SK-N-SH (cell line): ENCODE measurements around the gene SUN5. TPM values are rescaled to one million over a fixed set of nuclear protein-coding genes. Genes with fewer than 3 reads are reported as not detected.

Experiments used
- CTCF ChIA-PET: fragments of 300-600, 350-600 bp; formaldehyde crosslinking; extraction: SDS; loops from one replicate; lab custom pipeline; 2021; lab: Yijun Ruan, JAX
- POLR2A ChIA-PET: fragments of 350-600 bp; sonication (Branson Sonifier 250); formaldehyde crosslinking; extraction: SDS; loops from one replicate; lab custom pipeline; 2020; ENCODE audit warnings: antibody characterized with exemption, inconsistent platforms; lab: Yijun Ruan, JAX
- DNase-seq: peaks from one replicate; pipeline ENCODE4 v3.0.0; 2012
- H2AFZ ChIP-seq: fragments of 200-600 bp; sonication (generic); 2 replicates; pipeline ENCODE4 v1.8.1; 2016; ENCODE audit warnings: antibody characterized with exemption, mild to moderate bottlenecking, low read depth
- H3F3A ChIP-seq: fragments of 200-600 bp; sonication (generic); replicated peaks from 2 replicates; pipeline ENCODE3; 2016; ENCODE audit warnings: antibody characterized with exemption, mild to moderate bottlenecking; ENCODE audit not compliant: insufficient read depth
- H3K27ac ChIP-seq, 2 experiments: fragments of 200-500 bp in 1 of 2; fragments of 200-600 bp in 1 of 2; sonication (Bioruptor generic) in 1 of 2; sonication (generic), shearing (Covaris generic) in 1 of 2; 2 replicates each; pipeline versions ENCODE4 v1.5.1 to v1.6.1; 2014 to 2016; ENCODE audit warnings: low read depth in 2 of 2, inconsistent platforms in 1 of 2, low read length in 1 of 2, mild to moderate bottlenecking in 1 of 2, mixed read lengths in 1 of 2
- H3K27me3 ChIP-seq: fragments of 200-600 bp; sonication (generic), shearing (Covaris generic); 2 replicates; pipeline ENCODE4 v1.6.1; 2016; ENCODE audit warnings: mixed run types; ENCODE audit not compliant: insufficient read depth
- H3K36me3 ChIP-seq, 2 experiments: fragments of 200-500 bp in 1 of 2; fragments of 200-600 bp in 1 of 2; sonication (Bioruptor generic) in 1 of 2; sonication (generic) in 1 of 2; replicated peaks in 1 of 2; 2 replicates each; pipeline versions ENCODE3 to v1.5.1; 2014 to 2016; ENCODE audit warnings: low read length in 1 of 2, mild to moderate bottlenecking in 1 of 2; ENCODE audit not compliant: insufficient read depth in 2 of 2, control insufficient read depth in 1 of 2
- H3K4me1 ChIP-seq, 2 experiments: fragments of 200-500 bp in 1 of 2; fragments of 200-600 bp in 1 of 2; sonication (Bioruptor generic) in 1 of 2; sonication (generic), shearing (Covaris generic) in 1 of 2; 2 replicates each; pipeline versions ENCODE4 v1.5.1 to v1.6.1; 2014 to 2016; ENCODE audit warnings: low read depth in 1 of 2, low read length in 1 of 2, mixed run types in 1 of 2; ENCODE audit not compliant: insufficient read depth in 2 of 2, control insufficient read depth in 1 of 2
- H3K4me2 ChIP-seq: fragments of 200-600 bp; sonication (generic), shearing (Covaris generic); 2 replicates; pipeline ENCODE4 v1.6.1; 2017; ENCODE audit warnings: mixed run types
- H3K4me3 ChIP-seq, 2 experiments: fragments of 200-500 bp in 1 of 2; fragments of 200-600 bp in 1 of 2; sonication (Bioruptor generic) in 1 of 2; sonication (generic), shearing (Covaris generic) in 1 of 2; 2 replicates each; pipeline versions ENCODE4 v1.5.1 to v1.8.1; 2014 to 2016; ENCODE audit warnings: low read depth in 2 of 2, inconsistent platforms in 1 of 2, low read length in 1 of 2, mild to moderate bottlenecking in 1 of 2, mixed read lengths in 1 of 2, moderate library complexity in 1 of 2
- H3K79me2 ChIP-seq: fragments of 200-600 bp; sonication (generic); 2 replicates; pipeline ENCODE4 v1.8.1; 2017; ENCODE audit warnings: mild to moderate bottlenecking; ENCODE audit not compliant: insufficient read depth
- H3K9ac ChIP-seq: fragments of 200-600 bp; sonication (generic); 2 replicates; pipeline ENCODE4 v1.6.1; 2017; ENCODE audit warnings: mixed run types
- H3K9me2 ChIP-seq: fragments of 200-600 bp; sonication (generic); 2 replicates; pipeline ENCODE4 v1.6.1; 2017; ENCODE audit warnings: mixed run types
- H3K9me3 ChIP-seq: fragments of 200-600 bp; sonication (generic); 2 replicates; pipeline ENCODE4 v1.6.1; 2017; ENCODE audit warnings: mixed run types, mild to moderate bottlenecking, moderate library complexity
- H4K20me1 ChIP-seq: fragments of 200-600 bp; sonication (generic); 2 replicates; pipeline ENCODE4 v1.6.1; 2017; ENCODE audit warnings: mild to moderate bottlenecking, mixed run types; ENCODE audit not compliant: insufficient read depth
- CTCF ChIP-seq: fragments of 200-600 bp; sonication (generic); IDR thresholded peaks from 2 replicates; pipeline ENCODE4 v1.6.1; 2017; ENCODE audit warnings: antibody characterized with exemption, mild to moderate bottlenecking, moderate library complexity
- FOSL2 ChIP-seq: IDR thresholded peaks from 2 replicates; pipeline ENCODE4 v1.4.0; 2012; ENCODE audit warnings: low read depth, mild to moderate bottlenecking, moderate library complexity, borderline replicate concordance
- FOXJ3 ChIP-seq: sonication (generic); formaldehyde crosslinking; IDR thresholded peaks from 2 replicates; pipeline ENCODE4 v1.5.1; 2020; ENCODE audit warnings: mild to moderate bottlenecking, missing genetic modification reagents
- GATA2 ChIP-seq: sonication (generic); formaldehyde crosslinking; IDR thresholded peaks from 2 replicates; pipeline ENCODE4 v1.5.0; 2020; ENCODE audit warnings: mild to moderate bottlenecking, missing genetic modification reagents
- NFIC ChIP-seq: IDR thresholded peaks from 2 replicates; pipeline ENCODE4 v1.4.0; 2012; ENCODE audit warnings: borderline replicate concordance
- RAD21 ChIP-seq: IDR thresholded peaks from 2 replicates; pipeline ENCODE4 v1.6.1; 2012; ENCODE audit warnings: mild to moderate bottlenecking, low read length
- TAF1 ChIP-seq: IDR thresholded peaks from 2 replicates; pipeline ENCODE4 v1.6.1; 2012; ENCODE audit warnings: low read depth, mild to moderate bottlenecking, low read length, moderate library complexity, borderline replicate concordance
- WGBS: methylation state at CpG from one replicate; pipeline ENCODE4 v1.1.6; 2017; ENCODE audit warnings: low lambda C conversion rate; 5-methylcytosine and 5-hydroxymethylcytosine counted together
- polyA plus RNA-seq, 3 experiments: library from polyadenylated mRNA; depleted of rRNA; stranded (reverse); fragments of >200 nt; gene quantifications; 2 replicates each; pipeline ENCODE4 v1.2.3, GENCODE V29; 2012
- TF ChIP-seq, protein P1 (sequence below): IDR thresholded peaks from 2 replicates; pipeline ENCODE4; 2012
- TF ChIP-seq, protein P2 (sequence below): IDR thresholded peaks from 2 replicates; pipeline ENCODE4 v1.6.1; 2012; ENCODE audit warnings: mild to moderate bottlenecking, low read depth, low read length, moderate library complexity

SUN5 gene
- polyA plus RNA-seq, 1 of the 3 experiments (the other 2 are of a cell fraction), result not detected

GRCh38 chr20:32984631-32985354 is 19.4 kb downstream of the SUN5 start:
- no peaks in the 10 kb centered on the region for H3K36me3 ChIP-seq
- no peaks in the 10 kb centered on the region for H3K27me3 ChIP-seq
- no peak overlapping the region for H3K4me2 ChIP-seq
- TF ChIP-seq NFIC (no peak), GATA2 (CRISPR knock-in tag) (no peak), TAF1 (no peak), CTCF (no peak)
- TF ChIP-seq, protein P1, sequence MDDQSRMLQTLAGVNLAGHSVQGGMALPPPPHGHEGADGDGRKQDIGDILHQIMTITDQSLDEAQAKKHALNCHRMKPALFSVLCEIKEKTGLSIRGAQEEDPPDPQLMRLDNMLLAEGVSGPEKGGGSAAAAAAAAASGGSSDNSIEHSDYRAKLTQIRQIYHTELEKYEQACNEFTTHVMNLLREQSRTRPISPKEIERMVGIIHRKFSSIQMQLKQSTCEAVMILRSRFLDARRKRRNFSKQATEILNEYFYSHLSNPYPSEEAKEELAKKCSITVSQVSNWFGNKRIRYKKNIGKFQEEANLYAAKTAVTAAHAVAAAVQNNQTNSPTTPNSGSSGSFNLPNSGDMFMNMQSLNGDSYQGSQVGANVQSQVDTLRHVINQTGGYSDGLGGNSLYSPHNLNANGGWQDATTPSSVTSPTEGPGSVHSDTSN, result no peak
- no peaks in the 10 kb centered on the region for H3F3A ChIP-seq
- H3K9me3 ChIP-seq, result no peaks in the 10 kb centered on the region
- H4K20me1 ChIP-seq, result no peaks in the 10 kb centered on the region
- H3K4me1 ChIP-seq, result peaks cover 0 to 3% of the 10 kb centered on the region in 2 experiments; a peak in 1 of 4 replicates
- no peak overlapping the region for H3K9ac ChIP-seq
- CTCF ChIA-PET, result interaction anchor here (0.9 kb wide), 1 partner anchor 67 kb away, joined by 3 read pairs; no protein-coding TSS in a partner anchor
- no peaks in the 10 kb centered on the region for H3K79me2 ChIP-seq
- no peaks in the 10 kb centered on the region for H3K9me2 ChIP-seq
- H3K27ac ChIP-seq, result no peak overlapping the region
- POLR2A ChIA-PET, result no interaction called here
- no peak overlapping the region for H3K4me3 ChIP-seq
- DNase-seq, result no peak
- WGBS, result 20% methylated on average over 8 of the region's 9 CpGs
- H2AFZ ChIP-seq, result no peak overlapping the region

GRCh38 chr20:32984196-32984595 is 20.0 kb downstream of the SUN5 start:
- Histone ChIP-seq H3F3A (no peaks in the 10 kb centered on the region), H3K9me3 (no peaks in the 10 kb centered on the region), H3K79me2 (no peaks in the 10 kb centered on the region), H4K20me1 (no peaks in the 10 kb centered on the region), H3K36me3 (no peaks in the 10 kb centered on the region), H3K4me1 (peaks cover 0 to 3% of the 10 kb centered on the region in 2 experiments; a peak in 1 of 4 replicates), H3K9ac (no peak overlapping the region)
- CTCF ChIA-PET, result no interaction called here
- DNase-seq, result no peak
- TF ChIP-seq FOXJ3, result no peak
- no peak for TF ChIP-seq FOSL2
- TF ChIP-seq RAD21, result no peak
- no peak for TF ChIP-seq TAF1
- TF ChIP-seq, protein P2, sequence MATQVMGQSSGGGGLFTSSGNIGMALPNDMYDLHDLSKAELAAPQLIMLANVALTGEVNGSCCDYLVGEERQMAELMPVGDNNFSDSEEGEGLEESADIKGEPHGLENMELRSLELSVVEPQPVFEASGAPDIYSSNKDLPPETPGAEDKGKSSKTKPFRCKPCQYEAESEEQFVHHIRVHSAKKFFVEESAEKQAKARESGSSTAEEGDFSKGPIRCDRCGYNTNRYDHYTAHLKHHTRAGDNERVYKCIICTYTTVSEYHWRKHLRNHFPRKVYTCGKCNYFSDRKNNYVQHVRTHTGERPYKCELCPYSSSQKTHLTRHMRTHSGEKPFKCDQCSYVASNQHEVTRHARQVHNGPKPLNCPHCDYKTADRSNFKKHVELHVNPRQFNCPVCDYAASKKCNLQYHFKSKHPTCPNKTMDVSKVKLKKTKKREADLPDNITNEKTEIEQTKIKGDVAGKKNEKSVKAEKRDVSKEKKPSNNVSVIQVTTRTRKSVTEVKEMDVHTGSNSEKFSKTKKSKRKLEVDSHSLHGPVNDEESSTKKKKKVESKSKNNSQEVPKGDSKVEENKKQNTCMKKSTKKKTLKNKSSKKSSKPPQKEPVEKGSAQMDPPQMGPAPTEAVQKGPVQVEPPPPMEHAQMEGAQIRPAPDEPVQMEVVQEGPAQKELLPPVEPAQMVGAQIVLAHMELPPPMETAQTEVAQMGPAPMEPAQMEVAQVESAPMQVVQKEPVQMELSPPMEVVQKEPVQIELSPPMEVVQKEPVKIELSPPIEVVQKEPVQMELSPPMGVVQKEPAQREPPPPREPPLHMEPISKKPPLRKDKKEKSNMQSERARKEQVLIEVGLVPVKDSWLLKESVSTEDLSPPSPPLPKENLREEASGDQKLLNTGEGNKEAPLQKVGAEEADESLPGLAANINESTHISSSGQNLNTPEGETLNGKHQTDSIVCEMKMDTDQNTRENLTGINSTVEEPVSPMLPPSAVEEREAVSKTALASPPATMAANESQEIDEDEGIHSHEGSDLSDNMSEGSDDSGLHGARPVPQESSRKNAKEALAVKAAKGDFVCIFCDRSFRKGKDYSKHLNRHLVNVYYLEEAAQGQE, result no peak
- TF ChIP-seq, all 33 proteins: peak for 0
- H3K4me2 ChIP-seq, result no peak overlapping the region
- POLR2A ChIA-PET, result no interaction called here
- H3K9me2 ChIP-seq, result no peaks in the 10 kb centered on the region
- H3K27me3 ChIP-seq, result no peaks in the 10 kb centered on the region
- H3K4me3 ChIP-seq, result no peak overlapping the region
- no peak overlapping the region for H3K27ac ChIP-seq
- H2AFZ ChIP-seq, result no peak overlapping the region
- WGBS, result 60% methylated on average over 7 of the region's 7 CpGs
